Measurements from ENCODE around the gene PIMREG.

DNA sequence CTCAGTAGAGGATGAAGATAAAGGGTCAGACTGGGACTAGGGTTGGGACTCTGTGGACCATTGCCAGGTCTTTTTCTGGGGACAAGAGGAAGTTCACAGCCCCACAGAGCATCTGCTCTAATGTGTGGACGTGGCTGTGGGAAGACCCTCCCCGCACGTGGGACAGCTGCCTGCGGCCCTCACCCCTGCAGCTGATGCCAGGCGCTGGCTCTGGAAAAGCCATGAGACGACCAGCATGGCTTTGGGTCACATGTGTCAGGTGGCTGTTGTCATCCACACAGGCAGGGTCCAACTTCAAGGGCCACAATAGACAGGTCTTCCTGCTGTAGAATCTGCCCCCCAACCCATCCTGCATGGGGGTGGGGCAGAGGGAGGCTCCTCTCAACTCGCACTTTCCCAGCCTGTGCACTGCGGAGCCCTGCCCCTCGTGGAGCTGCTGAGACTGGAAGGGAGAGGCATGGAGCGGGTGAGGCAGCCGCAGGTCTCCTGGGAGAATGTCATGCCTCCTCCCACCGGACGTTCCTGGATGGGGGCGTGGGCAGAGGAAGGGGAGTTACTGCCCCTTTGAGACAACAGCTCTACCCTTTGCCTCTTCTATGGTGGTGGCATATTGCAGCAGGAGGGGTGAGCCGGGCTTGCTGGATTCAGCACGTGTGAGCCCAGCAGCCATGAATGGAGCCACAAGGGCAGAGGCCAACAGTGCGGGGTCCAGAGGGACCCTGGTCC is 53.4 kb downstream of the PIMREG start:
- no peak for TF ChIP-seq SPI1 (IDR thresholded peaks at IDR 0.05; ENCODE audit: low read depth, low read length)
- no peak for TF ChIP-seq POLR2A (IDR thresholded peaks at IDR 0.05; ENCODE audit: low read depth, low read length)
- no peak for TF ChIP-seq POLR2AphosphoS5 (IDR thresholded peaks at IDR 0.05; ENCODE audit: low read depth, low read length)

All from GM12891 (cell line).